ENCODE results near the gene ABCC2.

The ABCC2 gene

GRCh38 chr10:99841746-99842145 is 59.3 kb downstream of the ABCC2 start:
- H3K4me3 ChIP-seq (ENCODE audit: low read depth, low read length) = no peak overlapping the region
- no peak for TF ChIP-seq CTCF (IDR thresholded peaks at IDR 0.05; ENCODE audit: borderline replicate concordance, insufficient read depth, low read depth, low read length)

- TF ChIP-seq CTCF (IDR thresholded peaks at IDR 0.05; ENCODE audit: borderline replicate concordance, insufficient read depth, low read depth, low read length) = no peak
- H3K4me3 ChIP-seq (ENCODE audit: low read depth, low read length) = no peak overlapping the region
Measured at GRCh38 chr10:99843310-99843709, 60.9 kb downstream of the ABCC2 start.

GRCh38 chr10:99844433-99844955 is 62.1 kb downstream of the ABCC2 start:
- H3K4me3 ChIP-seq (ENCODE audit: low read depth, low read length) = no peak overlapping the region
- TF ChIP-seq CTCF (IDR thresholded peaks at IDR 0.05; ENCODE audit: borderline replicate concordance, insufficient read depth, low read depth, low read length) = no peak

- peak; percentile 74 for TF ChIP-seq CTCF (IDR thresholded peaks at IDR 0.05; ENCODE audit: borderline replicate concordance, insufficient read depth, low read depth, low read length)
- peak overlapping the region; percentile 8 for H3K4me3 ChIP-seq (ENCODE audit: low read depth, low read length)
Measured at GRCh38 chr10:99845837-99846382, 63.5 kb downstream of the ABCC2 start.

- TF ChIP-seq CTCF (IDR thresholded peaks at IDR 0.05; ENCODE audit: borderline replicate concordance, insufficient read depth, low read depth, low read length) = no peak
- no peak overlapping the region for H3K4me3 ChIP-seq (ENCODE audit: low read depth, low read length)
Measured at GRCh38 chr10:99849057-99849456, 66.6 kb downstream of the ABCC2 start.

- H3K4me3 ChIP-seq (ENCODE audit: low read depth, low read length) = no peak overlapping the region
- TF ChIP-seq CTCF (IDR thresholded peaks at IDR 0.05; ENCODE audit: borderline replicate concordance, insufficient read depth, low read depth, low read length) = no peak
Measured at GRCh38 chr10:99849536-99849935, 67.1 kb downstream of the ABCC2 start.

GRCh38 chr10:99850021-99850766 is 67.8 kb downstream of the ABCC2 start:
- no peak overlapping the region for H3K4me3 ChIP-seq (ENCODE audit: low read depth, low read length)
- TF ChIP-seq CTCF (IDR thresholded peaks at IDR 0.05; ENCODE audit: borderline replicate concordance, insufficient read depth, low read depth, low read length) = no peak

All from GM12875 (cell line).